GM19239 (cell line): ENCODE measurements around the gene HNF1A.

Experiments
- DNase-seq: peaks from one replicate; pipeline ENCODE4 v3.0.0; 2011; ENCODE audit warnings: low spot score; ENCODE audit not compliant: insufficient read length
- FAIRE-seq: peaks from 2 replicates; lab custom pipeline; 2011; peaks lifted over from hg19 to GRCh38; lab: Jason Lieb, UNC

HNF1A gene

DNA sequence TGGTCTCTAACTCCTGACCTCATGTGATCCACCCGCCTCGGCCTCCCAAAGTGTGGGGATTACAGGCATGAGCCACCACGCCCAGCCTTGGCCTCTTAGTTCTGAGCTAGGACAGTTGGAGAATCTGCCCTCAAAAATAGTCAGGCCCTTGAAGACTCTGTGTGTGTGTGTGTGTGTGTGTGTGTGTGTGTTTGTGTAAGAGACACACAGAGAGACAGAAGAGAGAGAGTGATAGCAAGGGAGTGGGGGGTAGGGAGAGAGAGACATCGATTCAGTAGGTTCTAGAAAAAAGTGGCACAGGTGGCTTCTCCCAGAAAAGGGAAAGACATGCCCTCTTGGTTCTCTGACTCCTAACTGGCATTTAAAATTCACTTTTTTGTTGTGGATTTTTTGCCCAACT is 5.4 kb downstream of the HNF1A start:
- no peak for DNase-seq
- no peak for FAIRE-seq

- no peak for DNase-seq
Measured at GRCh38 chr12:120984351-120984898, 6.1 kb downstream of the HNF1A start.

DNA sequence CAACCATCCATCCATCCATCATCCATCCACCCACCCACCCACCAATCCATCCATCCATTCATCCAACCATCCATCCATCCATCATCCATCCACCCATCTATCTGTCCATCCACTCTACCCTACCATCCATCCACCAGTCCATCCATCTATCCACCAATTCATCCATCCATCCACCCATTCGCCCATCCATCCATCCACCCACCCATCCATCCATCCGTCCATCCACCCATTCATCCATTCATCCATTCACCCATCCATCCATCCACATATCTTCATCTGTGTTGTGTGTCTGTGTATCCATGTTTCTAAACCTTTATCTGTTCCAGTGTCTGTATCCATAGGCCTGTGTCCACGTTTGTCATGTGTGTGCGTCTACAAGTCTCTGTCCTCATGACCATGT is 9.9 kb downstream of the HNF1A start:
- DNase-seq (no peak), FAIRE-seq (no peak)

More at GRCh38 chr12:120984351-120984898, 6.1 kb downstream of the HNF1A start:
- no peak for FAIRE-seq

DNA sequence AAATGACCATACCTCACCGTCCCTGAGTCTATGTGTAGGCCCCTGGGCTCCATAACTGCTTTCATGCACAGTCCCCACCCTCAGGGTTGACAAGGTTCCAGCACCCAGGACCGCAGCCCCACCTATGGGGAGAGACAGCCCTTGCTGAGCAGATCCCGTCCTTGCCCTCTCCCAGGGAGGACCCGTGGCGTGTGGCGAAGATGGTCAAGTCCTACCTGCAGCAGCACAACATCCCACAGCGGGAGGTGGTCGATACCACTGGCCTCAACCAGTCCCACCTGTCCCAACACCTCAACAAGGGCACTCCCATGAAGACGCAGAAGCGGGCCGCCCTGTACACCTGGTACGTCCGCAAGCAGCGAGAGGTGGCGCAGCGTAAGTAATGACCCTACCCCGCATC is 10.3 kb downstream of the HNF1A start:
- DNase-seq (no peak), FAIRE-seq (no peak)

DNA sequence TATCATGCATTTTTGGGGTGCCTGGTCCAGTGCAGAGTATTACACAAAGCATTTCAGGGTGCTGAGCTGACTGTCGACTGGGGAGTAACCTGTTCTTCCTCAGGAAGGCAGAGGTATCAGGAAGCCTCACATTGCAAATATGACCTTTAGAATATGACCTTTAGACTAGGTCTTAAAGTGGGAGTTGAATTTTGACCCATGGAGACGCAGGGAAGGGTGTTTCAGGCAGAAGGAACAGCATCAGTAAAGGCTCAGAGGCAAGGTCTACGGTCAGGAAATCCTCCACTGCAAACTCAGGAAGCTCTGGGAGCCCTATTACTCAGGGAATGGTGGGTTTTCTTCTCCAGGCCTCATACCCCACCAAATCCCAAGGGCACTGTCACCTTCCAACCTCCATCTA is 11.3 kb downstream of the HNF1A start:
- DNase-seq = no peak
- no peak for FAIRE-seq

DNA sequence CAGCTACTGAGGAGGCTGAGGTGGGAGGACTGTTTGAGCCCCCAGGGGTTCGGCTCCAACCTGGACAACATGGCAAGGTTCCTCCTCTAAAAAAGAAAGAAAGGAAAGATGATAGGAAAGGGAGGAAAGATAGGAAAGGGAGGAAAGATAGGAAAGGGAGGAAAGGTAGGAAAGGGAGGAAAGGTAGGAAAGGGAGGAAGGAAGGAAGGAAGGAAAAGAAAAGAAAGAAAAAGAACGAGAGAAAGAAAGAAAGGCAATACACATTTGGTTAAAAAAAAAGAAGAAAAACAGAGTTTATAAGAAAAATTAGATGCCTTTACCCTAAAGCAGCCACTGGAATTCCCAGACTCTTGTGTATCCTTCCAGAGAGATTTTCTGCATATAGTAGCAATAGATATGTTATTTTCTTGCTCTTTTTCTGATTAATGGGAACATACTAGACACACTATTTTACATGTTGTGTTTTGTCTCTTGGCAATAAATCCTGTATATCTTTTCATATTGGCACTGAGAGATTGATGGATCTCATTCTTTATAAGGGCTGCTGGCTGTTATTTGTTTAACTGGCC is 12.2 kb downstream of the HNF1A start:
- DNase-seq (no peak), FAIRE-seq (no peak)

DNA sequence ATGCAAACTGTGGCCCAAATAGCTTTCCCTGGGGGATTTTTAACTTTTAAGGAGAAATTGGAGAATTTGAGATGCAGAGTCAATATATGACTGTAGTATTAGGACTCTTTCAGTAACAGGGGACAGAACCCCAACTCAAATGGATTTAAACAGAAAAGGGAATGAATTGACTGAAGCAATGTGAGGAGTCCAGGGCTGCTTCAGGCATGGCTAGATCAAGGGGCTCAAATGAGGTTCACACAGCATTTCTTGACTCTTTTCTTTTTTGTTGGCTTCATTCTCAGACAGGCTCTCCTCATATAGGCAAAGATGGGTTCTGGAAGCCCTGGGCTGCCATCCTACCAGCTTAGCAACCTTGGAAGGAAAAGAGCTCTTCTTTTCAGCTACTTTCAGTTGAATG is 13.6 kb downstream of the HNF1A start:
- FAIRE-seq (no peak), DNase-seq (no peak)

DNA sequence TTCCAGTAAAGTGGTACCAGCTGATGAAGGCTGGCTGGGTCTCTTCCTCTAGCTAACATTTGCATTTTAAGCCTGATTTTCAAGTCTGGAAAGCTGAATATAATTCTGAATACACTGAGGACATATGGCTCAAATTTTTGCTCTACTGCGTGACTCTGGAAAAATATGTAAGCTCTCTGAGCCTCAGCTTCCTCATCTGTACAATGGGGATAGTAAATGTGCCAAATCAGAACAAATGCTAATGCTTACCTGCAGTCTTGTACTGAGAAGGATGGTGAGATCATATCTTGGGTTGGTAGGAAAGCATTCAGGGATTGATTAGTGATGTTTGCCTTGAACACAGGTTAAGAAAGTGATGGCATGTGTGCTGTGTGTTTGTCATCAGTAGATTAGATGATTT is 14.6 kb downstream of the HNF1A start:
- FAIRE-seq (no peak), DNase-seq (no peak)

GRCh38 chr12:120993496-120993895 is 15.2 kb downstream of the HNF1A start:
- FAIRE-seq (no peak), DNase-seq (no peak)

DNA sequence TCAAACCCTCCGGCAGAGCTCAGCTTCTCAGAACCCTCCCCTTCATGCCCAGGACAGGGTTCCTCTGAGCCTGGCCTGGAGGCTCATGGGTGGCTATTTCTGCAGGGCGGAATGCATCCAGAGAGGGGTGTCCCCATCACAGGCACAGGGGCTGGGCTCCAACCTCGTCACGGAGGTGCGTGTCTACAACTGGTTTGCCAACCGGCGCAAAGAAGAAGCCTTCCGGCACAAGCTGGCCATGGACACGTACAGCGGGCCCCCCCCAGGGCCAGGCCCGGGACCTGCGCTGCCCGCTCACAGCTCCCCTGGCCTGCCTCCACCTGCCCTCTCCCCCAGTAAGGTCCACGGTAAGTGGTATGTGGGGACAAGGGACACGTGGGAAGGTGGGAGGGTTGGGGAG is 15.7 kb downstream of the HNF1A start:
- DNase-seq = no peak
- no peak for FAIRE-seq

GRCh38 chr12:120994589-120995337 is 16.4 kb downstream of the HNF1A start:
- DNase-seq (no peak), FAIRE-seq (no peak)

DNA sequence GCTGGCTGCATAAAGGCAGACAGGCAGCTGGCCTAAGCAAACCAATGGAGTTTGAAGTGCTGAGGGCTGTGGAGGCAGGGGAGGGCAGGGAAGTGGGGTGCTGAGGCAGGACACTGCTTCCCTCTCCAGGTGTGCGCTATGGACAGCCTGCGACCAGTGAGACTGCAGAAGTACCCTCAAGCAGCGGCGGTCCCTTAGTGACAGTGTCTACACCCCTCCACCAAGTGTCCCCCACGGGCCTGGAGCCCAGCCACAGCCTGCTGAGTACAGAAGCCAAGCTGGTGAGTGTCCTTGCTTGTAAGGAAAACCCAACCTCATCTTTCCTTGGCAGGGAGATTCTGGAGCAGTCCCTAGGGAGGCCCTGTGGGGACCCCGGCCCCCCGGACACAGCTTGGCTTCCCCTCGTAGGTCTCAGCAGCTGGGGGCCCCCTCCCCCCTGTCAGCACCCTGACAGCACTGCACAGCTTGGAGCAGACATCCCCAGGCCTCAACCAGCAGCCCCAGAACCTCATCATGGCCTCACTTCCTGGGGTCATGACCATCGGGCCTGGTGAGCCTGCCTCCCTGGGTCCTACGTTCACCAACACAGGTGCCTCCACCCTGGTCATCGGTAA is 17.9 kb downstream of the HNF1A start:
- DNase-seq (no peak), FAIRE-seq (no peak)

DNA sequence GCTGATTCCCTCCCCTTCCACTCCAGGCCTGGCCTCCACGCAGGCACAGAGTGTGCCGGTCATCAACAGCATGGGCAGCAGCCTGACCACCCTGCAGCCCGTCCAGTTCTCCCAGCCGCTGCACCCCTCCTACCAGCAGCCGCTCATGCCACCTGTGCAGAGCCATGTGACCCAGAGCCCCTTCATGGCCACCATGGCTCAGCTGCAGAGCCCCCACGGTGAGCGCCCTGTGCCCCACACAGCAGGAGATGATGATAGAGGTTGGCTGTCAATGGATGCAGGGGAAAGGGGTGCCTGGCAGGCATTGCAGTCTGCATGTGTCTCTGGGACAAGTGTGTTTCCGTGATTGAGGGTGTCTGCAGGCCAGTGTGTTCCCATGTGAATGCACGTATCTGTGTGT is 19.1 kb downstream of the HNF1A start:
- DNase-seq (no peak), FAIRE-seq (no peak)

- DNase-seq (no peak), FAIRE-seq (no peak)
Measured at GRCh38 chr12:120998435-120998834, 20.1 kb downstream of the HNF1A start.

- no peak for FAIRE-seq
- no peak for DNase-seq
Measured at GRCh38 chr12:120999191-121000120, 21.1 kb downstream of the HNF1A start.

DNA sequence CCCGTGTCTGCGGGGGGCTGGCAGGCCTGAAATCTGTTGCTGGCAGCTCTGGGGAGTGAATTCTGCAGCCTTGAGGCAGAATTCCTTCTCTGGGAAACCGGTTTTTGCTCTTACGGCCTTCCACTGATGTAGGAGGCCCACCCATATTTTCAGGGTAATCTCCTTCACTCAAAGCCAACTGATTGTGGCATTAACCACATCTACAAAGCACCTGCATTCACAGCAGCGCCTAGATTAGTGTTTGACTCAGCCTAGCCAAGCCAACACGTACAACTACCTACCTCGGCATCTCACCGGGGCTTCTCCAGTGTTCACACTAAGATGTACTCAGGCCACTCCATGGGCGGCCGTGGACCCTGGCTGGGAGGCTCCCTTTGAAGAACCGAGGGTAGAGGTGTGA is 22.2 kb downstream of the HNF1A start:
- FAIRE-seq (no peak), DNase-seq (no peak)

DNA sequence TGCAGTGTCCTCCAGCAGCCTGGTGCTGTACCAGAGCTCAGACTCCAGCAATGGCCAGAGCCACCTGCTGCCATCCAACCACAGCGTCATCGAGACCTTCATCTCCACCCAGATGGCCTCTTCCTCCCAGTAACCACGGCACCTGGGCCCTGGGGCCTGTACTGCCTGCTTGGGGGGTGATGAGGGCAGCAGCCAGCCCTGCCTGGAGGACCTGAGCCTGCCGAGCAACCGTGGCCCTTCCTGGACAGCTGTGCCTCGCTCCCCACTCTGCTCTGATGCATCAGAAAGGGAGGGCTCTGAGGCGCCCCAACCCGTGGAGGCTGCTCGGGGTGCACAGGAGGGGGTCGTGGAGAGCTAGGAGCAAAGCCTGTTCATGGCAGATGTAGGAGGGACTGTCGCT is 22.7 kb downstream of the HNF1A start:
- DNase-seq (no peak), FAIRE-seq (no peak)

DNA sequence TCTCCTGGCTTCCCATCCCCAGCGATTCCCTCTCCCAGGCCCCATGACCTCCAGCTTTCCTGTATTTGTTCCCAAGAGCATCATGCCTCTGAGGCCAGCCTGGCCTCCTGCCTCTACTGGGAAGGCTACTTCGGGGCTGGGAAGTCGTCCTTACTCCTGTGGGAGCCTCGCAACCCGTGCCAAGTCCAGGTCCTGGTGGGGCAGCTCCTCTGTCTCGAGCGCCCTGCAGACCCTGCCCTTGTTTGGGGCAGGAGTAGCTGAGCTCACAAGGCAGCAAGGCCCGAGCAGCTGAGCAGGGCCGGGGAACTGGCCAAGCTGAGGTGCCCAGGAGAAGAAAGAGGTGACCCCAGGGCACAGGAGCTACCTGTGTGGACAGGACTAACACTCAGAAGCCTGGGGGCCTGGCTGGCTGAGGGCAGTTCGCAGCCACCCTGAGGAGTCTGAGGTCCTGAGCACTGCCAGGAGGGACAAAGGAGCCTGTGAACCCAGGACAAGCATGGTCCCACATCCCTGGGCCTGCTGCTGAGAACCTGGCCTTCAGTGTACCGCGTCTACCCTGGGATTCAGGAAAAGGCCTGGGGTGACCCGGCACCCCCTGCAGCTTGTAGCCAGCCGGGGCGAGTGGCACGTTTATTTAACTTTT is 23.6 kb downstream of the HNF1A start:
- DNase-seq (no peak), FAIRE-seq (no peak)

DNA sequence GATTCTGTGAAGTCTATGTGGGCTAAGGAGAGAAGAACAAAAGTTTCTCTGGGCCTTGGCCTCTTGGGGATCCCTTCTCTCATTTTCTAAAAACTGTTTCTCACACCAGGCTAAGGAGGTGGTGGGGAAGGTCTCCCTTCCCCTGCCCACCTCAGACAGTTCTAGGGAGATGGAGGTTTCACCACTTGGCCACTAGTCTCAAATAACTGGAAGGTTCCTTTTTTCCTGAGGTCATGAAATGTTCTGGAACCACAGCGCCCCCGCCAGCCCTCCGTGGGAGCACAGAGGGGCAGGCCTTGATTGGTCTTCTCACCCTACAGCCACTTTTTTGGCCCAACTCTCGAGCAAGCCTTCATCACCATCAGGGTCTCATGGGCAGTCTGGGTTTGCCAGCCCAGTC is 25.3 kb downstream of the HNF1A start:
- DNase-seq (no peak), FAIRE-seq (no peak)

DNA sequence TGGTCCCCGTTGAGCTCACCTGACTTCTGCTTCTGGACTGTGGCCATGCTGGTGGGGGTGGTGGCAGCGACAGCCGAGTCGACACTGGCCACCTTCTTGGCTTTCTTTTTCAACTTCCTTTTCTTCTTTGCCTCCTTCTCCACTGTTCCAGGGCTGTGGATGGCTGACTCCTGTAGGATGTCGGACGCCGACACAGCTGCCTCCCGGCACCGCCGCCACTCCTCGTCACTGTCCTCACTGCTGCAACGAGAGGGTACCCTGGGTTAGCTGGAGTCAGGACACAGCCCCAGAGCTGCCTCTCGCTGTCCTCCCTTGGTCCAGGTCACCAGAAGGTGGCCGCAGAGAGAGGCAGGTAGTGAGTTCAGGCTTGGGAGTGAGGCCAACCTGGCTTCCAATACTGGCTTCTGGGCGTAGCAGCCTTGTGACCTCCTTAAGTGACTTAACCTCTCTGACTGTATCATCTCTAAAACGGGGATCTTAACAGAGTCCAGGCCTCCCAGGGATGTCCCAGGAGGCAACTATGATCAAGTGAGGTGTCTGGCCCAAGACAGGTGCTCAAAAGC is 26.0 kb downstream of the HNF1A start:
- FAIRE-seq = no peak
- DNase-seq = no peak
